ENCODE measurements around the gene FADS2.

FADS2 gene

GRCh38 chr11:61851900-61852295 is 23.8 kb downstream of the FADS2 start:
- no peak for TF ChIP-seq Cebpa-rat (IDR thresholded peaks at IDR 0.05)
- Histone ChIP-seq H3K4me3 (no peak overlapping the region), H3K9me3 (no peaks in the 10 kb centered on the region), H3K4me1 (peaks cover 21% of the 10 kb centered on the region; the same call in 1 of the 2 replicates), H3K4me2 (no peak overlapping the region), H3K27ac (no peak overlapping the region), H3K9ac (no peak overlapping the region), H3K27me3 (no peaks in the 10 kb centered on the region), H3K36me3 (peaks cover 98% of the 10 kb centered on the region), H4K20me1 (peaks cover 77% of the 10 kb centered on the region)

GRCh38 chr11:61853698-61854169 is 25.6 kb downstream of the FADS2 start:
- Histone ChIP-seq H3K27me3 (no peaks in the 10 kb centered on the region), H3K27ac (peak overlapping the region; percentile 49; the same call in 1 of the 2 replicates), H3K4me3 (no peak overlapping the region), H4K20me1 (peaks cover 81% of the 10 kb centered on the region), H3K4me1 (peaks cover 21% of the 10 kb centered on the region; the same call in 1 of the 2 replicates), H3K36me3 (peaks cover 98% of the 10 kb centered on the region), H3K9me3 (no peaks in the 10 kb centered on the region), H3K4me2 (no peak overlapping the region), H3K9ac (no peak overlapping the region)
- no peak for TF ChIP-seq Cebpa-rat (IDR thresholded peaks at IDR 0.05)

GRCh38 chr11:61854206-61854895 is 26.3 kb downstream of the FADS2 start:
- H3K9me3 ChIP-seq, result no peaks in the 10 kb centered on the region
- no peak overlapping the region for H3K9ac ChIP-seq
- H3K4me3 ChIP-seq, result no peak overlapping the region
- H4K20me1 ChIP-seq, result peaks cover 76% of the 10 kb centered on the region
- H3K27me3 ChIP-seq, result no peaks in the 10 kb centered on the region
- peaks cover 98% of the 10 kb centered on the region for H3K36me3 ChIP-seq
- H3K4me1 ChIP-seq, result peaks cover 21% of the 10 kb centered on the region; the same call in 1 of the 2 replicates
- TF ChIP-seq Cebpa-rat (IDR thresholded peaks at IDR 0.05), result no peak
- H3K27ac ChIP-seq, result peak overlapping the region; percentile 9; the same call in 1 of the 2 replicates
- H3K4me2 ChIP-seq, result no peak overlapping the region

DNA sequence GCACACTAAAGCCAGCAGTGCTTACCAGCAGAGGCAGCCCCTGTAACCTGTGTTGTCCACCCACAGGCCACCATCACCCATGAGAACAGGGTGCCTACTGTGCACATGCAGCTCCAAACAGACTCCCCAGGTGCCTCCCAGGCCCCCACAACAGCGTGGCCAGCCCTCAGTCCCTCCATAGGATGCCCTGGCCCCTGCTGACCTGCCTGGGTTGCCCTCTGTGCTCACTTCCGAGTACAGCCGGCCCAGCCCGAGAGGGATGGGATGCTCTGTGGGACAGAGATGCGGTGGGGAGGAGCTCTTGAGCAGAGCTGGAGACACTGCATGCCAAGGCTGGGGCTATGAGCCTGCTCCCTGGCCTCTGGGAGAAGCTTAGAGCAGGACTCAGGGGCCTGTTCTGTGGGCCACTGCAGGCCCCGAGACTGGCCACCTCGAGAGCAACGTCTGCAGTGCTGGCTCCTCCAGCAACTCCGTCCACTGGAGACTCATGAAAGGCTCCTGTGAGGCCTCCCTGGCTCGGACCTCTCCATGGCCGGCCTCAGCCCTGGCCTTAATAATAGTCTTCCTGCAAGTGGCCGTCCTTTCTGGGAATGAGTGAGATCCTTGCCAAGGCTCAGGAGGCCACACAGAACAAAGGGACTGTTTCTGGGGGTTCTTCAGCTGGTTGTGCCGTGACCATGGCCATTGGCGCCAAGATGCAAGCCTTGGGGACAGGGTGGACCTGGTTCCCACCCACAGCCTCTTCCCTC is 27.0 kb downstream of the FADS2 start:
- Histone ChIP-seq H4K20me1 (peaks cover 70% of the 10 kb centered on the region), H3K36me3 (peaks cover 98% of the 10 kb centered on the region)

GRCh38 chr11:61855939-61856680 is 28.0 kb downstream of the FADS2 start:
- TF ChIP-seq Cebpa-rat (IDR thresholded peaks at IDR 0.05), result no peak
- H4K20me1 ChIP-seq, result peaks cover 63% of the 10 kb centered on the region
- H3K27me3 ChIP-seq, result no peaks in the 10 kb centered on the region
- no peak overlapping the region for H3K27ac ChIP-seq
- peaks cover 98% of the 10 kb centered on the region for H3K36me3 ChIP-seq
- H3K9me3 ChIP-seq, result no peaks in the 10 kb centered on the region
- peaks cover 17% of the 10 kb centered on the region; the same call in 1 of the 2 replicates for H3K4me1 ChIP-seq
- no peak overlapping the region for H3K4me2 ChIP-seq
- no peak overlapping the region for H3K4me3 ChIP-seq
- no peak overlapping the region for H3K9ac ChIP-seq

More for the DNA sequence above, 27.0 kb downstream of the FADS2 start:
- peaks cover 21% of the 10 kb centered on the region; the same call in 1 of the 2 replicates for H3K4me1 ChIP-seq
- peak overlapping the region; percentile 9; the same call in 1 of the 2 replicates for H3K27ac ChIP-seq
- no peak for TF ChIP-seq Cebpa-rat (IDR thresholded peaks at IDR 0.05)
- H3K27me3 ChIP-seq, result no peaks in the 10 kb centered on the region
- no peak overlapping the region for H3K4me3 ChIP-seq
- H3K9ac ChIP-seq, result no peak overlapping the region
- no peak overlapping the region for H3K4me2 ChIP-seq
- no peaks in the 10 kb centered on the region for H3K9me3 ChIP-seq

- Histone ChIP-seq H3K27me3 (no peaks in the 10 kb centered on the region), H3K4me3 (no peak overlapping the region), H3K27ac (no peak overlapping the region), H4K20me1 (peaks cover 44% of the 10 kb centered on the region), H3K36me3 (peaks cover 100% of the 10 kb centered on the region), H3K4me1 (no peaks in the 10 kb centered on the region), H3K4me2 (no peak overlapping the region), H3K9ac (no peak overlapping the region), H3K9me3 (no peaks in the 10 kb centered on the region)
- no peak for TF ChIP-seq Cebpa-rat (IDR thresholded peaks at IDR 0.05)
Observed at GRCh38 chr11:61860054-61860903, 32.2 kb downstream of the FADS2 start.

DNA sequence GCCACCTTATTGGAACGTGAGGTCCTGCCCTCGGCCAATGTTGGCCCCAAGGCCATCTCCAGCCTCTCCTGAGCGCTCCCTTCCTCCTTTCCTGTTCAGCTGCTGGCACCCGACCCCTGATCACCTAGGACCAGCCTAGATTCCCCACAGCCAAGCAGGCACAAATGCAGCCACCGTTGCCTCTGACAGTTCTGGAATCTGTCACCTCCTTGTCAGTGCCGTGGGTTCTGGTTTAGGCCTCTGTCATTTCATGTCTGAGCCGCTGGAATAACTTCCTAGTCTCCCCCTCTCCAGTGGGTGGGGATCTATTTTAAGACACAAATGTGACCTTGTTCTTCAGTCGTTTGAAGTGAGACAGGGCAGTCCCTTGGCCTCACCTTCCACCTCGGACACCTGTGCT is 33.5 kb downstream of the FADS2 start:
- Histone ChIP-seq H3K9me3 (no peaks in the 10 kb centered on the region), H3K27ac (no peak overlapping the region), H4K20me1 (peaks cover 43% of the 10 kb centered on the region), H3K4me1 (no peaks in the 10 kb centered on the region), H3K4me2 (no peak overlapping the region), H3K4me3 (no peak overlapping the region), H3K27me3 (no peaks in the 10 kb centered on the region), H3K36me3 (peaks cover 100% of the 10 kb centered on the region), H3K9ac (no peak overlapping the region)
- TF ChIP-seq Cebpa-rat (IDR thresholded peaks at IDR 0.05), result no peak

GRCh38 chr11:61862714-61863547 is 34.8 kb downstream of the FADS2 start:
- H4K20me1 ChIP-seq, result peaks cover 38% of the 10 kb centered on the region
- no peak overlapping the region for H3K9ac ChIP-seq
- no peak overlapping the region for H3K4me3 ChIP-seq
- peaks cover 92% of the 10 kb centered on the region for H3K36me3 ChIP-seq
- H3K4me1 ChIP-seq, result no peaks in the 10 kb centered on the region
- no peak overlapping the region for H3K27ac ChIP-seq
- no peak for TF ChIP-seq Cebpa-rat (IDR thresholded peaks at IDR 0.05)
- no peaks in the 10 kb centered on the region for H3K9me3 ChIP-seq
- no peak overlapping the region for H3K4me2 ChIP-seq
- H3K27me3 ChIP-seq, result no peaks in the 10 kb centered on the region
